HG03025 (cell line): ENCODE measurements around the gene HOXD13.

ENCODE experiments used
- ATAC-seq: cut with Tn5 transposase; IDR thresholded peaks from one replicate; pipeline ENCODE4 v1.9.1; 2021; ENCODE audit warnings: mild to moderate bottlenecking, moderate library complexity; ENCODE audit not compliant: unreplicated experiment, low FRiP score

Gene HOXD13

GRCh38 chr2:176093145-176093897 lies 800 bp downstream of the HOXD13 start:
- no peak for ATAC-seq

- no peak for ATAC-seq
Measured at GRCh38 chr2:176093898-176094249, 1.4 kb downstream of the HOXD13 start.

GRCh38 chr2:176094349-176094748 lies 1.8 kb downstream of the HOXD13 start:
- no peak for ATAC-seq

- ATAC-seq: no peak
Measured at GRCh38 chr2:176095421-176095820, 2.9 kb downstream of the HOXD13 start.

GRCh38 chr2:176096243-176096985 lies 3.9 kb downstream of the HOXD13 start:
- ATAC-seq: no peak

- ATAC-seq: no peak
Measured at GRCh38 chr2:176096986-176097819, 4.7 kb downstream of the HOXD13 start.

- no peak for ATAC-seq
Measured at GRCh38 chr2:176097820-176098365, 5.4 kb downstream of the HOXD13 start.

GRCh38 chr2:176098366-176099158 lies 6.0 kb downstream of the HOXD13 start:
- ATAC-seq: no peak

GRCh38 chr2:176099159-176099727 lies 6.7 kb downstream of the HOXD13 start:
- ATAC-seq: no peak

- ATAC-seq: no peak
Measured at GRCh38 chr2:176099728-176100546, 7.4 kb downstream of the HOXD13 start, which contains the start of gene HOXD12. Gene HOXD12 (plus strand): TSS chr2:176099795. CDS start chr2:176099802, 7 bp downstream.

GRCh38 chr2:176100547-176101140 lies 8.1 kb downstream of the HOXD13 start:
- no peak for ATAC-seq

GRCh38 chr2:176101216-176101830 lies 8.8 kb downstream of the HOXD13 start:
- ATAC-seq: no peak

- no peak for ATAC-seq
Measured at GRCh38 chr2:176101842-176102241, 9.3 kb downstream of the HOXD13 start.

GRCh38 chr2:176102309-176102866 lies 9.9 kb downstream of the HOXD13 start:
- no peak for ATAC-seq

GRCh38 chr2:176103194-176103593 lies 10.7 kb downstream of the HOXD13 start:
- ATAC-seq: no peak

GRCh38 chr2:176103742-176104315 lies 11.3 kb downstream of the HOXD13 start:
- no peak for ATAC-seq

- no peak for ATAC-seq
Measured at GRCh38 chr2:176104316-176105077, 12.0 kb downstream of the HOXD13 start.
